Measurements from ENCODE around the gene WRAP73. TPM values are rescaled to one million over a fixed set of nuclear protein-coding genes. Genes with fewer than 3 reads are reported as not detected.

The WRAP73 gene
- total and polyA plus RNA-seq, 9 of the 15 experiments (the other 6 are each of a cell fraction or from before 2014, with no cell fraction given), result 4.3 to 51.8 (median 30.1) TPM

DNA sequence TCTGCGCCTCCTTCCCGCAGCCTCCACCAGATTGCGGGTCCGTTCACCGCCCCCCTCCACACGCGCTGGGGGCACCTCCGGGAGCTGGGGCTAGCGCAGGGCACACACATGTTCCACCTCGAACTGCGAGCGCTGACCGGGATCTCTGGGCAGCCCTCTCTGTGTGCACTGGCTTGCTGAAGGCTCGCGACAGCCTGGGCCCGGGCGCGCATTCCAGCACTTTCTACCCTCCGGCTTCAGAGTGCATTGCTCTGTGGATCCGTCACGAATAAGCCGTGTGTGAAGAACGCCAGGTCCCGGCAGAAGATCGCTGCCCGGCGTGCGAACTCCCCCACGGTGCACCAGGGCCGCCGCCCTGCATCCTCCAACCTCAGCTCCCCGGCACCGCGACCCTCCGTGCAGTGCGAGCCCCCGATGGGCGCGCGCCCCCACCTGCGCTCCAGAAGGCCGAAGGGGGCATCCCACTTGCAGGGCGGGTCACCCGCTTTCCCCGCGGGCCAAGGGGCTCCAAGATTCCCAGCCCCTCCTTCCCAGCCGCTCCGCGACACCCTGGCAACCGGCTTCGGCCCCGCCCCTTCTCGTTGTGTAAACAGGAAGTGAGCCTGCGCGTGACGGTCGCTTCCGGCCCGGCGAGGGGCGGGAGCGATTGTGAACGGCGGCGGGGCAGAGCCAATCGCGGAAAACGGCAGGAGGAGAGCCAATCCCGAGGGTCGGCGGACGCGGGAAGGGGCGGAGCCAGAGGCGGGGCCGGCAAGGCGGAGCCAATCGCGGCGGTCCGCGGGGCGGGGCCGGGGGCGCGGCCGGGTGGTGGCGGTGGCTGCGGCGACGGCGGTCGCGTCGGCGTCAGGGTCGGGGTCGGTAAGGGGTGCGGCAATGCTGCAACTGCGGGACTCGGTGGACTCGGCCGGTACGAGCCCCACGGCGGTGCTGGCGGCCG is 25.4 kb downstream of the WRAP73 start, which contains the start of gene TPRG1L (continued):
- TF ChIP-seq BHLHE40 (IDR thresholded peaks at IDR 0.05; ENCODE audit: low read length), result peak; percentile 90
- TF ChIP-seq, protein P1, sequence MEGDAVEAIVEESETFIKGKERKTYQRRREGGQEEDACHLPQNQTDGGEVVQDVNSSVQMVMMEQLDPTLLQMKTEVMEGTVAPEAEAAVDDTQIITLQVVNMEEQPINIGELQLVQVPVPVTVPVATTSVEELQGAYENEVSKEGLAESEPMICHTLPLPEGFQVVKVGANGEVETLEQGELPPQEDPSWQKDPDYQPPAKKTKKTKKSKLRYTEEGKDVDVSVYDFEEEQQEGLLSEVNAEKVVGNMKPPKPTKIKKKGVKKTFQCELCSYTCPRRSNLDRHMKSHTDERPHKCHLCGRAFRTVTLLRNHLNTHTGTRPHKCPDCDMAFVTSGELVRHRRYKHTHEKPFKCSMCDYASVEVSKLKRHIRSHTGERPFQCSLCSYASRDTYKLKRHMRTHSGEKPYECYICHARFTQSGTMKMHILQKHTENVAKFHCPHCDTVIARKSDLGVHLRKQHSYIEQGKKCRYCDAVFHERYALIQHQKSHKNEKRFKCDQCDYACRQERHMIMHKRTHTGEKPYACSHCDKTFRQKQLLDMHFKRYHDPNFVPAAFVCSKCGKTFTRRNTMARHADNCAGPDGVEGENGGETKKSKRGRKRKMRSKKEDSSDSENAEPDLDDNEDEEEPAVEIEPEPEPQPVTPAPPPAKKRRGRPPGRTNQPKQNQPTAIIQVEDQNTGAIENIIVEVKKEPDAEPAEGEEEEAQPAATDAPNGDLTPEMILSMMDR (IDR thresholded peaks at IDR 0.05 in 2 of 3, conservative IDR thresholded peaks at IDR 0.05 in 1 of 3; ENCODE audit: insufficient read depth in 2 of 3, low read depth in 1 of 3, low read length in 3 of 3), result 0 out of 6 replicates have a peak, but pooled peaks of 1 of the 3 experiments have one; percentile 0
- peak; percentile 94 for TF ChIP-seq KDM2B (CRISPR knock-in tag; IDR thresholded peaks at IDR 0.05)
- peak; percentile 67 for TF ChIP-seq PHF20 (IDR thresholded peaks at IDR 0.05; ENCODE audit: partially characterized antibody)
- peak in 1 of 2 experiments; percentile 91; a peak in 2 of 4 replicates for TF ChIP-seq HDAC1 (IDR thresholded peaks at IDR 0.05)
- peak; percentile 92 for TF ChIP-seq SP1 (CRISPR knock-in tag; IDR thresholded peaks at IDR 0.05)
- TF ChIP-seq RB1 (IDR thresholded peaks at IDR 0.05; ENCODE audit: low read depth), result peak; percentile 31; the same call in 1 of the 2 replicates
- peak; percentile 51; the same call in 1 of the 2 replicates for TF ChIP-seq HCFC1 (IDR thresholded peaks at IDR 0.05; ENCODE audit: low read depth, low read length)
- no peak for TF ChIP-seq GABPB2 (CRISPR knock-in tag; conservative IDR thresholded peaks at IDR 0.05)
- peak; percentile 76 for TF ChIP-seq HMGN3 (IDR thresholded peaks at IDR 0.05; ENCODE audit: borderline replicate concordance, extremely low read depth, insufficient read length, low read depth, low read length)
- peak; percentile 93 for TF ChIP-seq FOXA1 (IDR thresholded peaks at IDR 0.05; ENCODE audit: borderline replicate concordance)
- TF ChIP-seq SMARCE1 (IDR thresholded peaks at IDR 0.05), result no peak
- TF ChIP-seq NBN (IDR thresholded peaks at IDR 0.05; ENCODE audit: low read depth), result no peak
- TF ChIP-seq CEBPB (tag; IDR thresholded peaks at IDR 0.05), result peak; percentile 64
- TF ChIP-seq MYC (IDR thresholded peaks at IDR 0.05; ENCODE audit: low read depth, low read length), result peak; percentile 57; the same call in 1 of the 2 replicates
- no peak for TF ChIP-seq MYC (CRISPR knock-in tag; IDR thresholded peaks at IDR 0.05; ENCODE audit: borderline replicate concordance, low read depth)
- peak; percentile 99 to 100 for TF ChIP-seq FOXA3 (CRISPR knock-in tag; conservative IDR thresholded peaks at IDR 0.05 in 1 of 2, IDR thresholded peaks at IDR 0.05 in 1 of 2)
- peak; percentile 22; the same call in 1 of the 2 replicates for TF ChIP-seq C11orf30 (IDR thresholded peaks at IDR 0.05; ENCODE audit: low read depth)
- TF ChIP-seq PCBP1 (IDR thresholded peaks at IDR 0.05; ENCODE audit: low read depth, low read length, poor library complexity, severe bottlenecking), result peak; percentile 50
- no peak for TF ChIP-seq CEBPG (CRISPR knock-in tag; IDR thresholded peaks at IDR 0.05)
- TF ChIP-seq CEBPG (tag; conservative IDR thresholded peaks at IDR 0.05 in 1 of 2, IDR thresholded peaks at IDR 0.05 in 1 of 2), result no peak
- TF ChIP-seq, protein P2, sequence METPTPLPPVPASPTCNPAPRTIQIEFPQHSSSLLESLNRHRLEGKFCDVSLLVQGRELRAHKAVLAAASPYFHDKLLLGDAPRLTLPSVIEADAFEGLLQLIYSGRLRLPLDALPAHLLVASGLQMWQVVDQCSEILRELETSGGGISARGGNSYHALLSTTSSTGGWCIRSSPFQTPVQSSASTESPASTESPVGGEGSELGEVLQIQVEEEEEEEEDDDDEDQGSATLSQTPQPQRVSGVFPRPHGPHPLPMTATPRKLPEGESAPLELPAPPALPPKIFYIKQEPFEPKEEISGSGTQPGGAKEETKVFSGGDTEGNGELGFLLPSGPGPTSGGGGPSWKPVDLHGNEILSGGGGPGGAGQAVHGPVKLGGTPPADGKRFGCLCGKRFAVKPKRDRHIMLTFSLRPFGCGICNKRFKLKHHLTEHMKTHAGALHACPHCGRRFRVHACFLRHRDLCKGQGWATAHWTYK (CRISPR knock-in tag; IDR thresholded peaks at IDR 0.05), result peak; percentile 15; the same call in 1 of the 2 replicates
- TF ChIP-seq BACH1 (tag; IDR thresholded peaks at IDR 0.05), result no peak
- peak; percentile 86 for TF ChIP-seq CREM (IDR thresholded peaks at IDR 0.05; ENCODE audit: low read depth)
- 0 out of 2 replicates have a peak, but pooled peaks have one; percentile 19 for TF ChIP-seq SMAD4 (CRISPR knock-in tag; conservative IDR thresholded peaks at IDR 0.05)
- peak in 1 of 2 experiments; percentile 71; a peak in 1 of 4 replicates for TF ChIP-seq KDM4B (IDR thresholded peaks at IDR 0.05; ENCODE audit: borderline replicate concordance in 2 of 2, low read depth in 1 of 2)
